Astrocyte of the cerebellum (primary cell): Measurements from ENCODE around the gene MYOD1.

Experiments used
- DNase-seq: peaks from one replicate; pipeline ENCODE4 v3.0.0-alpha.2; 2011; ENCODE audit warnings: low read depth
- H3K4me3 ChIP-seq: 2 replicates; pipeline ENCODE4 v1.5.1; 2011; ENCODE audit warnings: mild to moderate bottlenecking, low read depth, low read length, moderate library complexity
- in situ Hi-C: cut with HindIII; loops from 2 replicates; pipeline ENCODE4 v1.10.0; 2017; ENCODE audit warnings: low sequenced_read_pairs
- TF ChIP-seq, protein P1 (sequence below): IDR thresholded peaks from 2 replicates; pipeline ENCODE4 v1.5.1; 2012; ENCODE audit warnings: low read length, low read depth, moderate library complexity, mild to moderate bottlenecking; ENCODE audit errors: missing control alignments

The MYOD1 gene

DNA sequence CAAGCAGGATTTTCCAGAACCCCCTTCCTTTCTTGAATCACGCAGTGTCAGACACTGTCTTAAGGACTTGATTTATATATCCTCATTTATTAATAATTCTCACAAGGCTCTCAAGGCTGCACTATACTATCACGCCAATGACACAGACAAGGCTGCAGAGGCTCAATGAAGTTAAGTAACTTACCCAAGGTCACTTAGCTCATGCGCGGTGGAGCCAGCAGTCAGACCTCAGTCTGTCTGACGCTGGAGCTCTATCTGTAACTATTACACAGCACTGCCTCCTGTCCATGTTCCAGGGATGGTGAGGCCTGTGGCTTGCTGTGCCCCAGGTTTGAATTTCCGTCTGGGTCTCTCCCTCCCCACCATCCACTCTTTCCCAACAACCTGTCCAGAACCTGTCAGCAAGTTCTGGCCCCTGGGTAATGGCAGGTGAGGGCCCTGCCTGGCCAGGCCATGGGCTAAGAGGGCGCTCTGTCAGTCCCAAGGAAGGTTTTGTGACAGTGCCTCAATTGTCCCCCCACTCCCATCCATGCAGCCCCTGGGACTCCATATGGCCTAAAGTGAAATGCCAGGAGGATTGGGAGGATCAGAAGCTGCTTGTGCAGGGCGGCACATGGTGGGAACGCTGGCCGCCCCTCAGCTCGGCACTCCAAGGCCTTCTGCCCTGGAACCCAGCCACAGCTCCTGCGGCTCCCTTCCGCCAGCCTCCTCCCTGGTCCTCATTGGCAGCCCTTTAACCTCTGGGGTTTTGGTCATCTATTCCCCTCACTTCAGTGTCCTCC, 23.8 kb downstream of the MYOD1 start:
- H3K4me3 ChIP-seq: no peak overlapping the region
- TF ChIP-seq, protein P1, sequence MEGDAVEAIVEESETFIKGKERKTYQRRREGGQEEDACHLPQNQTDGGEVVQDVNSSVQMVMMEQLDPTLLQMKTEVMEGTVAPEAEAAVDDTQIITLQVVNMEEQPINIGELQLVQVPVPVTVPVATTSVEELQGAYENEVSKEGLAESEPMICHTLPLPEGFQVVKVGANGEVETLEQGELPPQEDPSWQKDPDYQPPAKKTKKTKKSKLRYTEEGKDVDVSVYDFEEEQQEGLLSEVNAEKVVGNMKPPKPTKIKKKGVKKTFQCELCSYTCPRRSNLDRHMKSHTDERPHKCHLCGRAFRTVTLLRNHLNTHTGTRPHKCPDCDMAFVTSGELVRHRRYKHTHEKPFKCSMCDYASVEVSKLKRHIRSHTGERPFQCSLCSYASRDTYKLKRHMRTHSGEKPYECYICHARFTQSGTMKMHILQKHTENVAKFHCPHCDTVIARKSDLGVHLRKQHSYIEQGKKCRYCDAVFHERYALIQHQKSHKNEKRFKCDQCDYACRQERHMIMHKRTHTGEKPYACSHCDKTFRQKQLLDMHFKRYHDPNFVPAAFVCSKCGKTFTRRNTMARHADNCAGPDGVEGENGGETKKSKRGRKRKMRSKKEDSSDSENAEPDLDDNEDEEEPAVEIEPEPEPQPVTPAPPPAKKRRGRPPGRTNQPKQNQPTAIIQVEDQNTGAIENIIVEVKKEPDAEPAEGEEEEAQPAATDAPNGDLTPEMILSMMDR: no peak
- in situ Hi-C loops: no loop called here
- DNase-seq: no peak

DNA sequence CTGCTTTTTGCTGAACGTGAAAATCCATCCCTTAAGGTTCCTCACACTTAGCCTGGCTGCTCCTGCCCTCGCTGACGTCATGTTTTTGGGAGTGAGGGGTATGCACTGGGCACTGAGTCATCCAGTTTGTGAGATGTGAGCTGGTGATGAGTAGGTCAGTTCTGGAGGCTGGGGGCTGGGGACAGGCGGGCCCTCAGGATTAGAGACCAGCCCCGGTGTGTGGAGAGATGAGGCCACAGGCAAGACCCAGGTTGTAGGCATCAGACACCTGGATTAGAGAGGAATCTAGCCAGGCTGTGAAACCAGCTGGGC, 24.4 kb downstream of the MYOD1 start:
- in situ Hi-C loops: no loop called here
- no peak for DNase-seq
- no peak overlapping the region for H3K4me3 ChIP-seq
- TF ChIP-seq, protein P1: no peak

DNA sequence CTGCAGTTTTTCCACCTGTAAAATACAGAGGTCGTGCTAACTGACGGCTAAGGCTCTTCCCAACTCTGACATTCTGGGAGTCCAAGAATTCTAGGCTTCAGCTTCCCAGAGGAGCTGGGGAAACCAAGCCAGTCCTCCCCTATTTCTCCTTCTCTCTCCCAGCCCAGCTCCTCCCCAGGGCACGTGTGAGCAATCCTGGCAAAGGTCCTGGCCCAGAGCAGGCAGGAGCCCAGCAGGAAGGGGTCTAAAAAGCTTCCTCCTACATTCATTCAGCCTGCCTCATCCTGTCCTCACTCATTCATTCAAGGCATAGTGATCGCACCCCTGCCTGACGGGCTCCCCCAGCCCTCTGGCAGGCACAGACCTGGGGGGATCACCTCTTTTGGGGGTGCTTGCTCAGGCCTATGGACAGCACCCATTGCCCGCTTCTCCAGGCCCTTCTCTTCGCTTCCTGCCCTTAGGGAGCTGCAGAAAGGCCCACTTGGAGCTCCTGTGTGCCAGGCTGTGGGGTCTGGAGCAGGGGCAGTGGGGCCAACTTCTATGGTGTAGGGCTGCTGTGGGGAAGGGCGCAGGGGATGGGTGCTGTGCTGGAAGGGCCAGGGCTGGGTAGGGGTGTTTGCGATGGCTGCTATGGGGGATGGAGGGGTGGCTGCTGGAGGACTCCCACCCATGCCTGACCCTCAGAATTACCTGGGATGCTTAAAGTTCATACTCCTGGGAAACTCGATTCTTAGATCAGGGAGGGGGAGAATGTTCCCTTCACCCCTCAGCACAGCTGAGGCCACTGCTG, 25.0 kb downstream of the MYOD1 start:
- in situ Hi-C loops: no loop called here
- H3K4me3 ChIP-seq: no peak overlapping the region
- TF ChIP-seq, protein P1: no peak
- no peak for DNase-seq

DNA sequence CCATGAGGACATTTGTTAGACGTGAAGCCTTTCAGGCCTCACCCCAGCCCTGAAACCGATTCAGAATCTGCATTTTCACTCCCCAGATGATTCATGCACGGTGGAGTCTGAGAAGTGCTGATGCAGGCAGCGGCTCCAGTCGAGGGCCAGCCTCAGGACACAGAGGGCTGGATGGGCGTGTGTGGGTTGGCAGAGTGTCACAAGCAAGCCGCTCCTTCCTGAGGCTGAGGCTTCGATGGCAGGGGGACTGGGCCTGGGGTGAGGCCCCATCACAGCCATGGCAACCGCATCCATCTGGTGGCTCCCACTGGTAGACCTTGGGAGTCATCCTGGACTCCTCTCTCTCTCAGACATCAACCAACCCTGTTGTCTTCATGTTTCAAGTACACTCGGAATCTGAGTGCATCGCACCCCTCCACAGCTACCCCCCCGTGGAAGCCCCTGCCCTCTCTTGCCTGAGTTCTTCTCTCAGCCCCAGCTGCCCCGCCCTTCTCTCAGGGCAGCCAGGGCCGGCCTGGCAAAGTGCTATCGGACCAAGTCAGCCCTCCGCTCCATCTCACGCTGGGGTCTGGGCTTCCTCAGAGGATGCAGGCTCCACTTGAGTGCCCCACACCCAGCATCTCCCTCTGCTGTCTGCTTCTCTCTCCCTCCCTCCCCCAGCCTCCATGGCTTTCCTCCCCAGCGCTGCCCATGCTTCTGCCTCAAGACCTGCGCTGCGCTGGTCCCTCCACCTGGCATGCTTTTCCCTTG, 25.8 kb downstream of the MYOD1 start:
- in situ Hi-C loops: no loop called here
- no peak overlapping the region for H3K4me3 ChIP-seq
- TF ChIP-seq, protein P1: no peak
- DNase-seq: no peak

DNA sequence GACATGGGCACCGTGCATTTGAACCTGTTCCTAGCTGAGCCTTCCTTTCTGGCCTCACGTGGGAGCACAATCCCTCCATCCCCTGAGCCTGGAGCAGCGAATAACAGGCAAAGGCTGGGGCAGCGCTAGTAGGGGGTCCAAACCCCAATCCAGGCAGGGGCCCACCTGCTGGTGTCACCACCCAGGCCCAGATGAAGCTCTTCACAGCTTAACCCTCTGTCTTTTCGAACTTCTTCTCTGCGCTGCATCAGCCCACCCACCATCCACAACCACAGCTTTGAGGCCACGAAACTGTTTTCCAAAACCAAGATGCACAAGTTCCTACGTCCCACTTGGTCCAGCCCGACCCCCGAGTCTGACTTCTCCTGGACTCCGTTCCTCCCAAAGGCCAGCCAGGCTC, 26.7 kb downstream of the MYOD1 start:
- in situ Hi-C loops: no loop called here
- H3K4me3 ChIP-seq: no peak overlapping the region
- DNase-seq: no peak
- TF ChIP-seq, protein P1: no peak

DNA sequence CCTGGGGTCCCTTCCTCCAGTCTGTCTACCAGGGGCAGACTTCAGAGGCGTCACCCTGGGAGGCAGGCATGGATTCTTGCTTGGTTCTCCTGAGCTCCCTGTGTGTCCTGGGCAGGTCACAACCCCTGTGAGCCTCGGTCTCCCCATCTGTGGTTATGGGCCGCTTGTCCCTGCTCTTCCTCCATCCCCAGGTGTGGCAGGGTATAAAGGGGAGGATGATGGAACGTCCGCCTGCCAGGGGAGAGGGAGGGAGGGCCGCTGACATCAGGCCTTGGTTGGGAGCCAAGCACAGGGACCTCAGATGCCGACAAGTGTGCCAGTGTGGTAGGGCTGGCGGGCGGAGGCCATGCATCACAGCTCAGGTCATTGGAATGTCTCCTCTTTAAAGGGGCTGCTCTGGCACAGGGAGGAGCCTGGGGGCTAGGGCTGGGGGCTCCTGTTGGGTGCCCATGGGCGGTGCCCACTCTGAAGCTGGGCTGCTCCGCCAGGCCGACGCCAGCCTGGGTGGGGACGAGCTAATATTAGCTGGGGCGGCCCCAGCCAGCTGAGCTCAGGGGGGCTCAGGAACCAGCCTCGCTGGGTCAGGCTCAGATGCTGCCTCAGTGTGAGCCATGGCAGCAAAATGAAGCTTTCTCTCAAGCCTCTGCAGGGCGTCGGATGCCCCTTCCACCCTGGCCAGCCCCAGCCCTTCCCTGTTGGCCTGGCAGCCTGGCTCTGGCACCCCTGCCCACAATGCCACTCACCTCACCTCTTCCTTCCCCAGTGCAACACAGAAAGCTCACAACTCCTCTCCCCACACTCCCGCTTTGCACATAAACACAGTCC, 28.0 kb downstream of the MYOD1 start:
- in situ Hi-C loops: no loop called here
- no peak overlapping the region for H3K4me3 ChIP-seq
- DNase-seq: no peak
- TF ChIP-seq, protein P1: no peak
